ENCODE measurements around the gene C1orf174. TPM values are rescaled to one million over a fixed set of nuclear protein-coding genes. Genes with fewer than 3 reads are reported as not detected.
A peak's percentile ranks its signal among the peaks of the same experiment; 100 is the strongest.

Gene C1orf174
- total and polyA plus RNA-seq, 2 of the 13 experiments (the other 11 are each of a cell fraction or from before 2014, with no cell fraction given): 21.6 to 31.4 TPM

DNA sequence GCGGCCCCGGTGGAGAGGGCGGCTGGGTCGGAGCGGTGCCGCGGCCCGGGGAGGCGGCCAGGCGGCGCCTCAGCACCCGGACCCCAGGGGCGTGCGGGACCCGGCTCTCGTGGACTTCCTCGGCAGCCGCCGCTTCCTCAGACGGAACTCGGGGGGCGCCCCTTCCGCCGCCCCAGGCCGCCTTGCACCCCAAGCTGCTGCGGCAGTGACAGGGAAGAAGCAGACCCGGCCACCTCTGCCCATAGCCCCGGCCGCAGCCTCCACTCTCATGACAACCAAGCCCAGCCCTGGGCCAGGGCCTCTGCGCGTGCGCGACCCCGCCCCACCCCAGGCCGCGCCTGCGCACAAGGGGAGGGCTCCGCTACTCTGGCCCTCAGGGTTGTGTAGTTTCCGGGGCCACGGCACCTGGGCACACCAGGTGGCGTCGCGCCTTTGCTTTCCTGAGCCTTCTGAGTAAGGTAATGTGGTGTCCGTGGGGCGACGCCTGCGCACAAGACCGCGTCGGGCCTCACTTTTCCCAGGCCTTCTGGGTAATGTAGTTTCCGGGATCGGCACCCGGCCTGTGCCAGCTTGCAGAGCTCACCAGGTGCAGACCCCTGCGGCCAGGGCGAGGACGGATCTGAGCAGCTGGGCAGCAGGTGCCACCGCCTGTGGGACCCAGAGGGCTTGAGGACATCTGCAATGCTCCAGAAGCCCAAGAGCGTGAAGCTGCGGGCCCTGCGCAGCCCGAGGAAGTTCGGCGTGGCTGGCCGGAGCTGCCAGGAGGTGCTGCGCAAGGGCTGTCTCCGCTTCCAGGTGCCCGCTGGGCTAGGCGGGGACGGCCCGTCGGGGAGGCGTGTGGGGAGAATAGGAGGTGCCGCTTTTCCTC, 42.9 kb downstream of the C1orf174 start, which contains the start of the genes CEP104 and DFFB (continued):
- TF ChIP-seq, protein P1, sequence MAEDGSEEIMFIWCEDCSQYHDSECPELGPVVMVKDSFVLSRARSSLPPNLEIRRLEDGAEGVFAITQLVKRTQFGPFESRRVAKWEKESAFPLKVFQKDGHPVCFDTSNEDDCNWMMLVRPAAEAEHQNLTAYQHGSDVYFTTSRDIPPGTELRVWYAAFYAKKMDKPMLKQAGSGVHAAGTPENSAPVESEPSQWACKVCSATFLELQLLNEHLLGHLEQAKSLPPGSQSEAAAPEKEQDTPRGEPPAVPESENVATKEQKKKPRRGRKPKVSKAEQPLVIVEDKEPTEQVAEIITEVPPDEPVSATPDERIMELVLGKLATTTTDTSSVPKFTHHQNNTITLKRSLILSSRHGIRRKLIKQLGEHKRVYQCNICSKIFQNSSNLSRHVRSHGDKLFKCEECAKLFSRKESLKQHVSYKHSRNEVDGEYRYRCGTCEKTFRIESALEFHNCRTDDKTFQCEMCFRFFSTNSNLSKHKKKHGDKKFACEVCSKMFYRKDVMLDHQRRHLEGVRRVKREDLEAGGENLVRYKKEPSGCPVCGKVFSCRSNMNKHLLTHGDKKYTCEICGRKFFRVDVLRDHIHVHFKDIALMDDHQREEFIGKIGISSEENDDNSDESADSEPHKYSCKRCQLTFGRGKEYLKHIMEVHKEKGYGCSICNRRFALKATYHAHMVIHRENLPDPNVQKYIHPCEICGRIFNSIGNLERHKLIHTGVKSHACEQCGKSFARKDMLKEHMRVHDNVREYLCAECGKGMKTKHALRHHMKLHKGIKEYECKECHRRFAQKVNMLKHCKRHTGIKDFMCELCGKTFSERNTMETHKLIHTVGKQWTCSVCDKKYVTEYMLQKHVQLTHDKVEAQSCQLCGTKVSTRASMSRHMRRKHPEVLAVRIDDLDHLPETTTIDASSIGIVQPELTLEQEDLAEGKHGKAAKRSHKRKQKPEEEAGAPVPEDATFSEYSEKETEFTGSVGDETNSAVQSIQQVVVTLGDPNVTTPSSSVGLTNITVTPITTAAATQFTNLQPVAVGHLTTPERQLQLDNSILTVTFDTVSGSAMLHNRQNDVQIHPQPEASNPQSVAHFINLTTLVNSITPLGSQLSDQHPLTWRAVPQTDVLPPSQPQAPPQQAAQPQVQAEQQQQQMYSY (CRISPR knock-in tag; IDR thresholded peaks at IDR 0.05): no peak; the same call in 1 of the 2 replicates
- TF ChIP-seq ZNF234 (CRISPR knock-in tag; conservative IDR thresholded peaks at IDR 0.05) (no peak), ZNF343 (CRISPR knock-in tag; IDR thresholded peaks at IDR 0.05) (0 out of 2 replicates have a peak, but pooled peaks have one; percentile 35), MTERF4 (CRISPR knock-in tag; IDR thresholded peaks at IDR 0.05) (no peak), SALL2 (CRISPR knock-in tag; IDR thresholded peaks at IDR 0.05) (0 out of 2 replicates have a peak, but pooled peaks have one; percentile 16), MAX (IDR thresholded peaks at IDR 0.05) (peak; percentile 93), U2AF1 (optimal IDR thresholded peaks at IDR 0.05; ENCODE audit: low read depth, low read length) (no peak), ZNF460 (CRISPR knock-in tag; IDR thresholded peaks at IDR 0.05; ENCODE audit: borderline replicate concordance) (no peak; the same call in 1 of the 2 replicates), ZNF224 (CRISPR knock-in tag; IDR thresholded peaks at IDR 0.05) (peak; percentile 93; the same call in 1 of the 2 replicates), ZNF430 (CRISPR knock-in tag; IDR thresholded peaks at IDR 0.05) (peak; percentile 24; the same call in 1 of the 2 replicates), SP4 (CRISPR knock-in tag; IDR thresholded peaks at IDR 0.05) (peak; percentile 93), GABPA (IDR thresholded peaks at IDR 0.05; ENCODE audit: low read depth, low read length) (no peak), GABPA (CRISPR knock-in tag; IDR thresholded peaks at IDR 0.05; ENCODE audit: low read depth) (peak; percentile 83), HOXA3 (CRISPR knock-in tag; IDR thresholded peaks at IDR 0.05) (peak; percentile 91), ZNF879 (CRISPR knock-in tag; IDR thresholded peaks at IDR 0.05) (0 out of 2 replicates have a peak, but pooled peaks have one; percentile 35), POGZ (CRISPR knock-in tag; IDR thresholded peaks at IDR 0.05) (peak; percentile 68), ZBTB39 (CRISPR knock-in tag; IDR thresholded peaks at IDR 0.05) (no peak), ARID2 (CRISPR knock-in tag; IDR thresholded peaks at IDR 0.05; ENCODE audit: borderline replicate concordance) (0 out of 2 replicates have a peak, but pooled peaks have one; percentile 31), KMT2B (CRISPR knock-in tag; IDR thresholded peaks at IDR 0.05) (peak; percentile 68), SCMH1 (CRISPR knock-in tag; IDR thresholded peaks at IDR 0.05; ENCODE audit: borderline replicate concordance) (no peak), ZC3H13 (CRISPR knock-in tag; IDR thresholded peaks at IDR 0.05) (0 out of 2 replicates have a peak, but pooled peaks have one; percentile 23), RNF2 (conservative IDR thresholded peaks at IDR 0.05; ENCODE audit: low read depth) (peak; percentile 60; the same call in 1 of the 2 replicates)
